Muscle of leg (tissue), 11 donors: ENCODE results near the gene RASL11A. TPM values are rescaled to one million over a fixed set of nuclear protein-coding genes. Genes with fewer than 3 reads are reported as not detected.
A peak's percentile ranks its signal among the peaks of the same experiment; 100 is the strongest.

Source experiments
- DNase-seq: peaks from one replicate; pipeline ENCODE4 v3.0.0; 2013
- H3K27ac ChIP-seq: one replicate; pipeline ENCODE4 v1.5.1; 2013; ENCODE audit warnings: mild to moderate bottlenecking, low read length, control low read depth
- H3K27me3 ChIP-seq: one replicate; pipeline ENCODE4 v1.6.1; 2013; ENCODE audit warnings: low read length; ENCODE audit not compliant: control insufficient read depth, insufficient read depth
- H3K36me3 ChIP-seq: one replicate; pipeline ENCODE4 v1.6.1; 2013; ENCODE audit warnings: low read length; ENCODE audit not compliant: control insufficient read depth, insufficient read depth
- H3K4me1 ChIP-seq: one replicate; pipeline ENCODE4 v1.6.1; 2013; ENCODE audit warnings: low read length; ENCODE audit not compliant: control insufficient read depth, insufficient read depth
- H3K4me3 ChIP-seq: one replicate; pipeline ENCODE4 v1.5.1; 2013; ENCODE audit warnings: low read length, control low read depth
- H3K9me3 ChIP-seq: replicated peaks from 2 replicates; pipeline ENCODE4 v1.6.1; 2013; ENCODE audit warnings: low read depth, low read length; ENCODE audit not compliant: control insufficient read depth
- WGBS: methylation state at CpG from one replicate; pipeline ENCODE4 v1.1.5; 2013; ENCODE audit warnings: missing lambda C conversion rate; ENCODE audit not compliant: insufficient coverage; 5-methylcytosine and 5-hydroxymethylcytosine counted together
- polyA plus RNA-seq, 8 donors: library from polyadenylated mRNA; unstranded; fragments of 120-200 nt; gene quantifications; one replicate each; pipeline versions ENCODE4 v1.2.1 to v1.2.3, GENCODE V29; 2013; ENCODE audit warnings: inconsistent platforms in 1 of 8, low replicate concordance in 1 of 8; ENCODE audit not compliant: insufficient read length in 8 of 8, insufficient read depth in 1 of 8
- total RNA-seq: library from RNA; stranded (reverse); fragments of 120-200 nt; gene quantifications from one replicate; pipeline ENCODE4 v1.2.4, GENCODE V29; 2013

RASL11A gene
- total and polyA plus RNA-seq, 9 donors: 2.1 to 4.3 (median 3.0) TPM

DNA sequence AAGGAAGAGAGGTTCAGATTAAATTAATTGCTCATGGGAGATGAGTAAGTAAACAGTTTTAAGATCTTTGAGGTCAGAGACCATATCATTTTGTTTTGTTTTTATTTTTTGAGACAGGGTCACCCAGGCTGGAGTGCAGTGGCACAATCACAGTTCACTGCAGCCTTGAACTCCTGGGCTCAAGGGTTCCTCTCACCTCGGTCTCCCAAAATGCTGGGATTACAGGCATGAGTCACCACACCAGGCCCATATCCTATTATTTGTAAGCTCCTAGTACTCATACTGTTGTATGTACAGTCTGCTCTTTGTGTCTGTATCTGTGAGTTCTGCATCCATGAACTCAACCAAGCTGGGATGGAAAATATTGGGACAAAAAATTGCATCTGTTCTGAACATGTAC lies 6.0 kb upstream of the RASL11A start:
- H3K4me3 ChIP-seq: no peak overlapping the region
- H3K27ac ChIP-seq: peak overlapping the region; percentile 83
- no peaks in the 10 kb centered on the region for H3K27me3 ChIP-seq
- peaks cover 5% of the 10 kb centered on the region for H3K4me1 ChIP-seq
- no peaks in the 10 kb centered on the region for H3K9me3 ChIP-seq
- peaks cover 3% of the 10 kb centered on the region for H3K36me3 ChIP-seq
- WGBS: no CpG with 5 or more reads among the region's 1 CpG
- DNase-seq: no peak

GRCh38 chr13:27266917-27267316 lies 3.7 kb upstream of the RASL11A start:
- 81% methylated on average over 2 of the region's 2 CpGs for WGBS
- H3K4me1 ChIP-seq: peaks cover 18% of the 10 kb centered on the region
- no peak overlapping the region for H3K4me3 ChIP-seq
- no peak overlapping the region for H3K27ac ChIP-seq
- peaks cover 2% of the 10 kb centered on the region for H3K36me3 ChIP-seq
- no peaks in the 10 kb centered on the region for H3K9me3 ChIP-seq
- peaks cover 9% of the 10 kb centered on the region for H3K27me3 ChIP-seq
- no peak for DNase-seq

GRCh38 chr13:27267596-27267995 lies 3.0 kb upstream of the RASL11A start:
- peaks cover 18% of the 10 kb centered on the region for H3K4me1 ChIP-seq
- DNase-seq: no peak
- no peak overlapping the region for H3K4me3 ChIP-seq
- H3K36me3 ChIP-seq: no peaks in the 10 kb centered on the region
- peaks cover 11% of the 10 kb centered on the region for H3K27me3 ChIP-seq
- 60% methylated on average over 2 of the region's 2 CpGs for WGBS
- no peak overlapping the region for H3K27ac ChIP-seq
- H3K9me3 ChIP-seq: no peaks in the 10 kb centered on the region

GRCh38 chr13:27269114-27269665 lies 1.4 kb upstream of the RASL11A start:
- WGBS: 29% methylated on average over 1 of the region's 2 CpGs
- peak; percentile 40 for DNase-seq
- Histone ChIP-seq H3K27me3 (peaks cover 11% of the 10 kb centered on the region), H3K36me3 (no peaks in the 10 kb centered on the region), H3K4me3 (no peak overlapping the region), H3K4me1 (peaks cover 20% of the 10 kb centered on the region), H3K27ac (no peak overlapping the region), H3K9me3 (no peaks in the 10 kb centered on the region)

GRCh38 chr13:27271570-27272096 lies 1.0 kb downstream of the RASL11A start:
- Histone ChIP-seq H3K27ac (no peak overlapping the region), H3K9me3 (no peaks in the 10 kb centered on the region), H3K4me1 (peaks cover 15% of the 10 kb centered on the region), H3K36me3 (no peaks in the 10 kb centered on the region), H3K4me3 (peak overlapping the region; percentile 63), H3K27me3 (peaks cover 11% of the 10 kb centered on the region)
- WGBS: 49% methylated on average over 6 of the region's 15 CpGs
- DNase-seq: no peak

- WGBS: 36% methylated on average over 2 of the region's 4 CpGs
- no peak overlapping the region for H3K4me3 ChIP-seq
- H3K36me3 ChIP-seq: no peaks in the 10 kb centered on the region
- DNase-seq: peak; percentile 26
- H3K27me3 ChIP-seq: peaks cover 11% of the 10 kb centered on the region
- H3K27ac ChIP-seq: no peak overlapping the region
- no peaks in the 10 kb centered on the region for H3K9me3 ChIP-seq
- peaks cover 15% of the 10 kb centered on the region for H3K4me1 ChIP-seq
These were observed 3.2 kb downstream of the RASL11A start for GRCh38 chr13:27273658-27274425.

GRCh38 chr13:27274631-27275030 lies 4.0 kb downstream of the RASL11A start:
- H3K27me3 ChIP-seq: peaks cover 14% of the 10 kb centered on the region
- no peak overlapping the region for H3K4me3 ChIP-seq
- H3K36me3 ChIP-seq: no peaks in the 10 kb centered on the region
- WGBS: no CpG with 5 or more reads among the region's 1 CpG
- H3K4me1 ChIP-seq: peaks cover 15% of the 10 kb centered on the region
- no peak overlapping the region for H3K27ac ChIP-seq
- no peaks in the 10 kb centered on the region for H3K9me3 ChIP-seq
- no peak for DNase-seq

DNA sequence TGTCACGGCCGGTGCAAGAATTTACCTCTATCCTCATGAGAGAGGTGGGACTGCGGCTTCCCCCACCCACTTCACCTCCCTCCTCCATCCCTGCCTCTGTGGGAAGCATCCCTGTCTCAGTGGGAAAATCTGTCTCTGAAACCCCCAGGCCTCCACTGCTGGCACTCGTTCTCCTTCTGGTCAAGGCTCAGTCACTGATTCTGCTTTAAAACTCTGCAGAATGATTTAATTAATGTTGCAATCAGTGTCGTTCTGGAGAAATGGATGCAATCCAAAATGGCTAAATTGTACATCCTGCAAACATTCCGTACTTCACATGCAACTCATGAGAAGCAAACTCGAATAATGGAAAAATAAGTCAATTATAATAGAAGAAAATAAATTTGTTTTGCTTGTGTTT lies 5.6 kb downstream of the RASL11A start:
- DNase-seq: no peak
- 77% methylated on average over 3 of the region's 7 CpGs for WGBS
- Histone ChIP-seq H3K4me1 (peaks cover 9% of the 10 kb centered on the region), H3K27ac (no peak overlapping the region), H3K4me3 (no peak overlapping the region), H3K27me3 (peaks cover 15% of the 10 kb centered on the region), H3K36me3 (no peaks in the 10 kb centered on the region), H3K9me3 (no peaks in the 10 kb centered on the region)

DNA sequence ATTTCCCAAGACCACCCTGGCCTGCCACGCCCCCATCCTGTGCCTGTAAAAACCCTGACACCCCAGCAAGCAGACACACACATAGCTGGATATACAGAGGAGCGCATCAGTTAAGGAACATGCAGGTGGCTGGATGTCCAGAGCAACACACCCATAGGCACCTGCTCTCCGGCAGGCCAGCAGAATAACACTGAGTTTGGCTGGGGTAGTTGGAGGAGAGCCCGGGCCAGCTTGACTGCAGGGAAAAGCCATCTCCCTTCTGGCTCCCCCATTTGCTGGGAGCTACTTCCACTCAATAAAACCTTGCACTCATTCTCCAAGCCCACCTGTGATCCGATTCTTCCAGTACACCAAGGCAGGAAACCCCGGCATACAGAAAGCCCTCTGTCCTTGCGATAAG lies 8.9 kb downstream of the RASL11A start:
- H3K4me3 ChIP-seq: no peak overlapping the region
- H3K9me3 ChIP-seq: no peaks in the 10 kb centered on the region
- no peaks in the 10 kb centered on the region for H3K36me3 ChIP-seq
- WGBS: 74% methylated on average over 3 of the region's 7 CpGs
- no peak for DNase-seq
- H3K4me1 ChIP-seq: no peaks in the 10 kb centered on the region
- H3K27ac ChIP-seq: no peak overlapping the region
- H3K27me3 ChIP-seq: peaks cover 6% of the 10 kb centered on the region

GRCh38 chr13:27280009-27280656 lies 9.5 kb downstream of the RASL11A start:
- Histone ChIP-seq H3K4me3 (no peak overlapping the region), H3K9me3 (no peaks in the 10 kb centered on the region), H3K27me3 (peaks cover 6% of the 10 kb centered on the region), H3K27ac (no peak overlapping the region), H3K4me1 (no peaks in the 10 kb centered on the region), H3K36me3 (no peaks in the 10 kb centered on the region)
- 18% methylated on average over 1 of the region's 5 CpGs for WGBS
- DNase-seq: no peak
